ENCODE data around the gene RFNG. TPM values are rescaled to one million over a fixed set of nuclear protein-coding genes. Genes with fewer than 3 reads are reported as not detected.

Gene RFNG
- total and polyA plus RNA-seq, 8 donors, result 12.5 to 66.5 (median 27.1) TPM

- H3K27me3 ChIP-seq, result no peaks in the 10 kb centered on the region
- H3K9me3 ChIP-seq, result no peaks in the 10 kb centered on the region
- peaks cover 80 to 100% (median 99%) of the 10 kb centered on the region in 4 donors for H3K36me3 ChIP-seq
- intact Hi-C loops (cut with DNase I; ENCODE audit: low total_unique reads), result no loop called here
- TF ChIP-seq CTCF (IDR thresholded peaks at IDR 0.05) (peak in 1 of 7 experiments; percentile 7), POLR2AphosphoS5 (IDR thresholded peaks at IDR 0.05) (no peak)
- peaks cover 6 to 26% (median 15%) of the 10 kb centered on the region in 4 donors for H3K4me1 ChIP-seq
- H3K4me3 ChIP-seq, result no peak overlapping the region
- peak in 1 of 2 donors; percentile 42 for DNase-seq
- H3K27ac ChIP-seq, result peak overlapping the region in 1 of 5 donors; percentile 5
- 61 to 83% (median 63%) methylated on average over 10 to 17 of the region's 17 CpGs for WGBS, 5 donors
Observed at GRCh38 chr17:82058230-82058854, 6.7 kb upstream of the RFNG start.

GRCh38 chr17:82056729-82057621, 5.4 kb upstream of the RFNG start:
- H3K36me3 ChIP-seq, result peaks cover 67 to 89% (median 87%) of the 10 kb centered on the region in 4 donors

GRCh38 chr17:82055965-82056728, 4.5 kb upstream of the RFNG start:
- no peak overlapping the region for H3K4me3 ChIP-seq
- H3K9me3 ChIP-seq, result no peaks in the 10 kb centered on the region
- H3K27ac ChIP-seq, result no peak overlapping the region
- peaks cover 18 to 34% (median 25%) of the 10 kb centered on the region in 4 donors for H3K4me1 ChIP-seq
- WGBS, 5 donors, result 84 to 89% (median 89%) methylated on average over 17 to 28 of the region's 28 CpGs
- intact Hi-C loops (cut with DNase I; ENCODE audit: low total_unique reads), result no loop called here
- no peak for DNase-seq
- H3K27me3 ChIP-seq, result no peaks in the 10 kb centered on the region
- peaks cover 63 to 81% (median 79%) of the 10 kb centered on the region in 4 donors for H3K36me3 ChIP-seq
- TF ChIP-seq POLR2A (IDR thresholded peaks at IDR 0.05) (no peak), POLR2AphosphoS5 (IDR thresholded peaks at IDR 0.05) (no peak), EP300 (IDR thresholded peaks at IDR 0.05) (no peak), CTCF (IDR thresholded peaks at IDR 0.05) (no peak)

More at GRCh38 chr17:82056729-82057621, 5.4 kb upstream of the RFNG start:
- TF ChIP-seq POLR2AphosphoS5 (IDR thresholded peaks at IDR 0.05), result no peak
- TF ChIP-seq CTCF (IDR thresholded peaks at IDR 0.05), result no peak
- TF ChIP-seq POLR2A (IDR thresholded peaks at IDR 0.05), result no peak
- no peak for TF ChIP-seq EP300 (IDR thresholded peaks at IDR 0.05)
- Histone ChIP-seq H3K9me3 (no peaks in the 10 kb centered on the region), H3K27ac (no peak overlapping the region), H3K27me3 (no peaks in the 10 kb centered on the region), H3K4me1 (peaks cover 18 to 33% (median 24%) of the 10 kb centered on the region in 4 donors), H3K4me3 (no peak overlapping the region)
- intact Hi-C loops (cut with DNase I; ENCODE audit: low total_unique reads), result no loop called here
- WGBS, 5 donors, result 79 to 92% (median 83%) methylated on average over 14 to 29 of the region's 29 CpGs
- no peak for DNase-seq
